OCI-LY7 (cell line): ENCODE measurements around the gene ITSN1.

Source experiments
- EZH2phosphoT487 ChIP-seq: fragments of 200-600 bp; sonication (generic); IDR thresholded peaks from 2 replicates; pipeline ENCODE4 v1.6.1; 2018; ENCODE audit warnings: low read depth, borderline replicate concordance, mild to moderate bottlenecking, mixed run types, antibody characterized with exemption, low read length, moderate library complexity, mixed read lengths
- TF ChIP-seq, protein P1 (sequence below): fragments of 200-600 bp; sonication (generic); conservative IDR thresholded peaks from 2 replicates; pipeline ENCODE4 v1.5.1; 2014; ENCODE audit warnings: mild to moderate bottlenecking, antibody characterized with exemption, low read length, moderate library complexity, mixed read lengths

DNA sequence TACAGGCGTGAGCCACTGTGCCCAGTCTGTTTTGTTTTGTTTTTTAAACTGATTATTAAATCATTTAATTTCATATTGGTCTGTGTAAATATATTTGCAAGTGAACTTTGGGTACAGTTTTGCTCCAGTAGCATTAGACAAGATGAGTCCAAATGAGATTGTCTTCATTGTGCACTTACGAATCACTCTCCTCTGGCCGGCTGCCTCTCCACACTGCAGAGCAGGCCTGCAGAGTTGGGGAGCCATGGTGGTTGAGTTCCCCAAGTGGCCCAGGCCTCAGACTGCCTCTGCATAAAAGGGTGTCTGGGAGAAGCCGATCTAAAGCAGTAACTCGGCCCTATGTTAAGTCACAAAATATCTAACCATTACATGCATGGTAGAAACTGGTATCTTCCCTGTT is 198.5 kb downstream of the ITSN1 start:
- TF ChIP-seq, protein P1, sequence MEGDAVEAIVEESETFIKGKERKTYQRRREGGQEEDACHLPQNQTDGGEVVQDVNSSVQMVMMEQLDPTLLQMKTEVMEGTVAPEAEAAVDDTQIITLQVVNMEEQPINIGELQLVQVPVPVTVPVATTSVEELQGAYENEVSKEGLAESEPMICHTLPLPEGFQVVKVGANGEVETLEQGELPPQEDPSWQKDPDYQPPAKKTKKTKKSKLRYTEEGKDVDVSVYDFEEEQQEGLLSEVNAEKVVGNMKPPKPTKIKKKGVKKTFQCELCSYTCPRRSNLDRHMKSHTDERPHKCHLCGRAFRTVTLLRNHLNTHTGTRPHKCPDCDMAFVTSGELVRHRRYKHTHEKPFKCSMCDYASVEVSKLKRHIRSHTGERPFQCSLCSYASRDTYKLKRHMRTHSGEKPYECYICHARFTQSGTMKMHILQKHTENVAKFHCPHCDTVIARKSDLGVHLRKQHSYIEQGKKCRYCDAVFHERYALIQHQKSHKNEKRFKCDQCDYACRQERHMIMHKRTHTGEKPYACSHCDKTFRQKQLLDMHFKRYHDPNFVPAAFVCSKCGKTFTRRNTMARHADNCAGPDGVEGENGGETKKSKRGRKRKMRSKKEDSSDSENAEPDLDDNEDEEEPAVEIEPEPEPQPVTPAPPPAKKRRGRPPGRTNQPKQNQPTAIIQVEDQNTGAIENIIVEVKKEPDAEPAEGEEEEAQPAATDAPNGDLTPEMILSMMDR, result no peak
- TF ChIP-seq EZH2phosphoT487, result no peak
